Suppressor macrophage treated with lipopolysaccharide for 4 hours (primary cell): ENCODE results near the gene LCNL1.

Experiments used
- DNase-seq: peaks from one replicate; pipeline ENCODE4 v3.0.0-alpha.2; 2020

Gene LCNL1

DNA sequence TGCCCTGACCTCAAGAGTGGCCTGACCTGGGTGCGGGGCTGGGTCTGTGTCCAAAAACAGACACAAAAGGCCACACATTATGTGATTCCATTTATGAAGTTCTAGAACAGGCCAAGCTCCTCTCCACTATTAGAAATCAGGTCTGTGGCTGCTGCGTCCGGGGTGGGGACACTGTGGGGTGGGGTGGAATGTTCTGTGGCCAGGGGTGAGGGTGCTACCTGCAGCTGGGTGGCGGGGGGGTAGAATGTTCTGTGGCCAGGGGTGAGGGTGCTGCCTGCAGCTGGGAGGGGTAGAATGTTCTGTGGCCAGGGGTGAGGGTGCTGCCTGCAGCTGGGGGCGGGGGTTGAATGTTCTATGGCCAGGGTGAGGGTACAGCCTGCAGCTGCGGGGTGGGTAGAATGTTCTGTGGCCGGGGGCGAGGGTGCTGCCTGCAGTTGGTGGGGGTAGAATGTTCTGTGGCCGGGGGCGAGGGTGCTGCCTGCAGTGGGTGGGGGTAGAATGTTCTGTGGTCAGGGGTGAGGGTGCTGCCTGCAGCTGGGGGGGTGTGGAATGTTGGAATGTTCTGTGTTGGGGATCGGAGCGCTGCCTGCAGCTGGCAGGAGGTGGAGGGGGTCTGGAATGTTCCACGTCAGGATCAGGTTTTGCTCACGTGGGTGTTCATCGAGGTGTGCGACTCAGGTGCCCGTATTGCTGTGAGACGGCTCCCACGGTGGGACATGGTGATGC is 22.4 kb upstream of the LCNL1 start:
- DNase-seq = no peak

DNA sequence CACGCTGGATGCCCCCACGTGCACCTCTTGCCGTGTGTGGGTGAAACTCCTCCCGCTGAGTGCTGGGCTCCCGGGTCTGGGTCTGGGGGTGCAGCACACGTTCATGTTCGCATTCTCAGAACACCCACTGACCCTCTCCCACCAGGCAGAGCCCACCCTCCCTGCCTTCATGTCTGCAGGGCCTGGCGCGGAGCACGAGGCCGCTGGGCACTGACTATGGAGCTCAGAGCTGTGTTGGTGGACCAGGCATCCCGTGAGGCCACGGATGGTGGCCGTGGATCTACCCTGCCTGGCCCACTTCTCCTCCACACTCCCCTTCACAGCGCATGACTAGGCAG is 21.9 kb upstream of the LCNL1 start:
- DNase-seq = no peak

DNA sequence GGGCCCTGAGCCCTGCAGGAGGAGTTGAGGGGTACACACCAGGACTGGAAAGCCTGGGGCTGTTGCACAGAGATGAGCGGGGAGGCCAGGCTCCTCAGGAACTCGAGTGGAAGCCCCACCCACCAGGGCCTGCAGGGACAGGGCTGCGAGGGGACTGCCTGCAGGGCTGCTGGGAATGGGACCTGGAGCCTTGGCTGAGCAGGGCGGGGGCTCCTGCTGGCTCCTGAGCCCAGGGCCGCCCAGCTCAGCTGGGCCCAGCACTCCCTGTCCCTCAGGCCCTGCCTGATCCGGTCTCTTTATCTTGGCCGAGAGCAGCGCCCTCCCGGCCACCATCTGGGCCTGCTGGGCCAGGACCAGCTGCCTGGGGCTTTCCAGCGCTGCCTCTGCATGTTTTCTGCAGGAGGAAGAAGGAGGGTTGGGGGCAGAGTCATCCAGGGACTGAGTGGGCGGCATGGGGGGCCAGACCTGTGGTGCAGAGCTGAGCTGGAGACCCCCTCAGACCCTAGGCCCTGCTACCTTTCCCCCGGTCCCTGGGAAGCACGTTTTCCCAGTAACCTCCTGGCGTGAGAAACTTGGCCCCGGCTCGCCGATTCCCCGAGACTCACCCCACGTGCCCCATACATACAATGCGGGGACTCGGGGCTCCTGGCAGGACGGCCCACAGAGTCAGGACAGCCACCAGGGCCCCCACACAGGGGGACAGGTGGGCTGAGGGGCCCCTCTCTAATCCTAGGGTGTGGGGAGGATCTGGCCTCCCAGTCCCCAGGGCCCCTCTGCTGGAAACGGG is 21.3 kb upstream of the LCNL1 start:
- no peak for DNase-seq

DNA sequence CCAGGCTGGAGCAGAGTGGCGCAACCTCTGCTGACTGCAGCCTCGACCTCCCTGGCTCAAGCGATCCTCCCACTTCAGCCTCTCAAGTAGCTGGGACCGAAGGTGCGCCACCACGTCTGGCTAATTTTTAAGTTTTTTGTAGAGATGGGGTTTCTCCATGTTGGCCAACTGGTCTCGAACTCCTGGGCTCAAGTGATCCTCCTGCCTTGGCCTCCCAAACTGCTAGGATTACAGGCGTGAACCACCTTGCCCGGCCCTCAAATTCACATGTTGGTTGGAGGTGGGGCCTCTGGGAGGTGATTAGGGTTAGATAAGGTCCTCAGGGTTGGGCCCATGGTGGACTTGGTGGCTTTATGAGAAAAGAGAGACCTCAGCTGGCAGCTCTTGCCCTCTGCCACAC is 20.6 kb upstream of the LCNL1 start:
- DNase-seq = no peak

DNA sequence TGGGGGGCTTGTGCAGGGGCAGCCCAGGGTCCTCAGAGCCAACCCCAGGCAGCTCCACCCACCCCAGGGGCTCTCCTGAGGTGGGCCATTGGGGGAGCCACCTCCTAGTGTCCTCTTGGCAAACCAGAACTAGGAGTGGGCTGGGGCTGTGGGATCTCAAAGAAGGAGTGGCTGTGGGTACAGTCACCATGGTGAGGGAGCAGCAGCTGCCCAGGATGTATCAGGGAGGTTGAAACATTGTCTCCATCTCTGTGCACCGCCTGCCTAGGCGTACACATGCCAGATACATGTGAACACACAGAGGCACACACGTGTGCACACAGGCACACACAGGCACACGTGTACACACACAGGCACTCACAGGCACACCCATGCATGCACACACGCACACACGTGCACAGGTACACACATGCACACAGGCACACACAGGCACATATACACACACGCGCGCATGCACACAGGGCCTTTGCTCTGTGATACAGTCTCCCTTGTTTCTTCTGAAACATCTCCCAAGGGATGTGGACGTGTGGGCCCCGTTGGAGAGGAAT is 20.0 kb upstream of the LCNL1 start:
- DNase-seq = no peak

DNA sequence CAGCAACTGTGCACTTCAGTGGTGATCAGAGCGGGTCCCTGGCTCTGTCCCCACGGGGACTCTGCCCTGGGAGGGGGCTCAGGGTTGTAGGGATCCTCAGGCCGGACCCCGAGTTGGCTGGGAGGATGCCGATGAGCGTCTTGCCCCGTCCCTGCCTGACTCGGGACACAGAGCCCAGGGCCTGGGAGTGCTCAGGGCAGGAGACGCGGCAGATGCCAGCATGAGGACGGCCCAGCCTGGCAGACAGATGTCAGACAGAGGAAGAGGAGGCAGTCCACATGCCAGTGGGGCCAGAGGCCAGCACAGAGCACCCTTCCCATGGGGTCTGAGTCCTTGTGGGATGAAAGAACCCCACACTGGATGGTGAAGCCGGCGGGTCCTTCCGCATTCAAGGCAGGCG is 19.5 kb upstream of the LCNL1 start:
- DNase-seq = no peak

DNA sequence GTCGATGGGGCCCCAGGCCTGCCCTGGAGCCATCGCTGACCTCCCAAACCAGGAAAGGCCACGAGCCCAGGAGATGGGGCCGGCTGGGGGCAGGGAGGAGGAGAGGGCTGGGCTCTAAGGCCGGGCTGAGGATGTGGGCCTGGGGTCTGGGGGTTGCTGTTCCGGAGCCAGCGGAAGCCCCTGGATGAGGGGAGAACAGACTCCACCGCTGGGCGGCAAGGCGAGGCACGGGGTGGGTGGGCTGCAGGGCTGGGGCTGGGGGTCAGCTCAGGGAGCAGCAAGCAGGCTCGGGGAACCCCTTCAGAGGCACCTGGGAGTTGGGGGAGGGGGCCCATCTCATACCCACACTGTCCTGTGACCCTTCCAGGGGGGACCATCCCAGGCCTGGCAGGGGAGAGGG is 19.0 kb upstream of the LCNL1 start:
- no peak for DNase-seq

DNA sequence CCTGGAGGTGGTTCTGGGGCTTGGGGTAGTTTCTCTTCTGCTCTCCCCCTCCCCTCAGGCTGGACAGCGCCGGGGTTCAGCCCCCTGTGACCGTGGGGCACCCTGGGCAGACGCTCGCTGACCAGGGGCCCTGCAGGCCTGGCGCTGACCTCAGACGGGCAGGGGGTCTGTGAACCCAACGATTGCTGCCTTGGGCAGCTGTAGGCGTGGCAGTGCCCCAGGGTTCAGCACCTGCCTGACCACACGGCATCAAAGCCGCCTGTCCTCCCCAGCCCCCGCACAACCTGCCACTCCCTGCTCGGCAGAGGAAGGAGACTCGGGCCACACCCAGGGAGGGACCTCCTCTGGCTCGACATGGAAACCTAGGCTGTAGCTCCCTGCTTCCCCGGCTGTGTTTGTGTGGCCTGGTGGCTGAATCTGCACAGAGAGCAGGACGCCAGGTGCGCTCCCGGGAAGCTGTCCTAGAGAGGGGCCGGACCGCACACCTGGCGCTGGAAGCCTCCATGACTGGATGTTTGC is 18.6 kb upstream of the LCNL1 start:
- no peak for DNase-seq

DNA sequence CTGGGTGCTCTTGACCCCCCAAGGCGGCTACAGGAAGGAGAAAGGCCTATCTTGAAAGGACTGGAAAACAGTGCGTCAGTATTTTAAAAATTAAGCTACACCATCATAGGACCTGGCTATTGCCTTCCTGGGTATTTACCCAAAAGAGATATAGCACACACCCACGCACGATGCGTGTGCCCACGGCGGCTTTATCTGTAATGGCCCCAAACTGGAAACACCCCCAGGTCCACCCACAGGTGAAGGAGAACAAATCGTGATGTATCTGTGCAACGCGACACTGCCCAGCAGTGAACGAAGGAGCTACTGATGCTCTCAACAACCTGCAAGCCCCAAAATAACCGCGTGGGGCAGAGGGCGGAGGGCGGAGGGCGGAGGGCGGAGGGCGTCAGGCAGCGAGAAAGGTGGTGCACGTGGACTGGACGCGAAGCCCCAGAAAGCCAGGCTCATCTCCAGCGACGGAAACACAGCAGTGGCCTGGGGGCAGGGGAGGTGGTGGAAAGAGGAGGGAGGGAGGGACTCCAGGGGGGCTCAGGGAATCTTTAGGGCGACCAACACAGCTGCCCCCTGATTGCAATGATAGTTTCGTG is 17.9 kb upstream of the LCNL1 start:
- no peak for DNase-seq

DNA sequence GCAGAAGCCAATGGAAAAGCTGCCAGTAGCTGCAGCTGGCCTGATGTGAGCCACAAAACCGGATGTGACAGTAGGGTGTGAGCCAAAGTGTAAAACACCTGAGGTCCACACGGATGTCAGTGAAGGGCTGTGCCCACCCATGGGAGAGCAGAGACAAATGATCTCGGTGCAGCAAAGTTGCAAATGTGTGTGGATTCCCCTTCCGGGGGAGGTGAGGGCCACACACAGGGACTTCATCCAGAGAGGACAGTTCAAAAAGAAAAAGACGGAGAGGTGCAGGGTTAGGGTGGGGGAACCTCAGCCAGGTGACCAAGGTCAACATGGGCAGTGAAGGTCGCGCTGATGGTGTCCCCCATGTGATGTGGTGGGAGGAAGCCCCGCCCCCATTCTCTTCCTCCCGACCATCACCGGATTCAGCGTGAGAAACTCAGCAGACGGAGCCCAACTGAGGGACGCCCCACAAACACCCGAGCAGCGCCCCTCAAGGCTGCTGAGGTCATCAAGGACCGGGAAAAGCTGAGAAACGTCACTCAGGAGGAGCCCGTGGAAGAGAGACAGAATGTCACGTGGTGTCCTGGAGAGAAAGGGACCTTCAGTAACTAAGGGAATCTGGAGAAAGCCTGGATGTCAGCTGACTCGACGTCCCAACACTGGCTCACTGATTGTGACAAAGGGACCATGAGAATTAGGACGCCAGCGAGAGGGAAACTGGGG is 16.9 kb upstream of the LCNL1 start:
- DNase-seq = peak; percentile 61

DNA sequence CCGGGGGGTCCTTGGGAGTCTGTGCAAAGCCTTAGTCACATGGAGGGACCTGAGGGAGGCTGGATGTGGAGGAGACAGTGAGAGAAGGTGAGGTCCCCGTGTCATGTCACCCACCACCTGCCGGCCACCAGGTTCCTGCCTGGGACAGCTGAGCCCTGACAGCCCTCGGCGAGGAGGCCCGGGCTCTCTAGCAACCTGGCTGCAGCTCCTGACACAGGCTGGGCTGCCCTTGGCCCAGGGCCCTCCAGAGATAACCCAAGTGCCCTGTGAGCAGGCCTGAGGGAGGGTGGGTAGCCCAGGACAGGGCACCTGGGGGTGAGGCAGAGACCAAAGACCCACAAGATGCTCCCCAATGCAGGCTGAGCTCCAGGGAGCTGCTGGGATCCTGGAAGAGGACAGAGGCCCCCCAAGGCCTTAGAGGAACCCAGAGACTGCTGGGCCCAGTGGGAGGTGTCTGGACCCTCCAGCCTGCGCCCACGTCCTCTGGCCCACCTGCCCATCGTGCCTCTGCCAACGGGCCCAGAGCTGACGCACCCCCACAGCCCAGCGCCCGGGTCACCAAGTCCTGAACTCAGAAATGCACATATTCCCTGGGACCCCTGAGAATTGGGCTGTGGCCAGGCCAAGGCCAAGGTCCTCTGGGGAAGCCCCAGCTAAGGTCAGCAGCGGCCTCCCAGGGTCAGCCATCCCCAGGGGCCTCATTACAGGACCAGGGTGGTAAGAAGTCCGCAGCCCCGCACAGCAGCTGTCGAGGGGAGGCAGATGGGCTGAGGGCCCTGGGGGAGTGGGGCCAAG is 14.3 kb upstream of the LCNL1 start:
- DNase-seq = no peak

DNA sequence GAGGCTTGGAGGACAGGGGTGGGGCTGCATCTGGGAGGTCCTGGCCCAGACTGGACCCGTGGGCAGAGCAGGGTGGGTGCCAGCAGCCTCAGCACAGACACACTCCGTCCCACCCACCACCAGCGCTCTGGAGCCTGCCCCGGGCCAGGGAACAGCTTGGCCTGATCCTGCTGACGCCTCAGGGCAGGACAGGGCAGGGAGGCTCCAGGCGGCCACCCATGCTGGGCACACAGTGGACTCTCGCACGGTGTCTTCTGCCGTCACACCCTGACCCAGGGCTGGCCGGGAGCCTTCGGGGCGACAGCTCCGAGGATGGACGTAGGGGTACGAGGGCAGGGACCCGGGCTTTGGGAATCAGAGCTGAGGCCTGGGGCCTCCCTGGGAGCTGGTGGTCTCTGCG is 13.6 kb upstream of the LCNL1 start:
- DNase-seq = no peak

DNA sequence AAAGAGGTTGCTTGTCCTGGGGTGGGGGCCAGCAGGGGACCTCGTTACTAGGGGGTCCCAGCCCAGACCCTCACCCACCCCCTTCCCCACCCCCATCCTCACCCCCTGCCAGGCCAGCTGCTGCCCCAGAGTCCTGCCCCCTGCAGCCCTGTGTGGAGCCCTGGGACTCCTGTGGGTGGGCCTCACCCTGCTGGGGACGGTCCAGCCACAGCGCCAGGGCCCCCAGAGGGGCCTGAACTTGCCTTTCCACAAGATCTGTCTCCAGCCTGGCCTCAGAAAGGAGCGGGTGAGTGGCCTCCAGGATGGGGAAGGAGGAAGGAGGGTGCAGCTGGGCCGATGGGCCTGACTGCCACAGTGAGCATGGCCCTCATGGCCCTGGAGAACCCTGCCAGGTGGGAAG is 13.0 kb upstream of the LCNL1 start:
- DNase-seq = no peak

DNA sequence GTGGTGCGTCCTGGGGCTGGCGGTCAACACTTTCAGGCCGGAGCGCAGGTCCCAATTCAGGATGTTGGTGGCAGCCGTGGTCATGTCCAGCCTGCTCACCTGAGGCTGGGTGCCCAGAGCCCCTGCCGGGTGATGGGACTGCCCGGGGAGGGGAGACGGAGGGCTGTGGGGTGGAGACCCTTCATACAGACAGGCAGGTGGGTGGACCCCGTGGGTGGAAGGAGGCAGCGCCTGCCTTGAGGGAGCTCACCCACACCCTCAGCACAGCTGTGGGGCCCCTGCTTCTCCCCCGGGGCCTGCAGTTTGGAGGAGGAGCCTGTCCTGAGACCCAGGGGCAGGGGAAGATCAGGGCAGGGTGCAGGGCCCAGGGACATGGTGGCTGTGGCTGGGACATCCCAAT is 12.4 kb upstream of the LCNL1 start:
- DNase-seq = no peak

DNA sequence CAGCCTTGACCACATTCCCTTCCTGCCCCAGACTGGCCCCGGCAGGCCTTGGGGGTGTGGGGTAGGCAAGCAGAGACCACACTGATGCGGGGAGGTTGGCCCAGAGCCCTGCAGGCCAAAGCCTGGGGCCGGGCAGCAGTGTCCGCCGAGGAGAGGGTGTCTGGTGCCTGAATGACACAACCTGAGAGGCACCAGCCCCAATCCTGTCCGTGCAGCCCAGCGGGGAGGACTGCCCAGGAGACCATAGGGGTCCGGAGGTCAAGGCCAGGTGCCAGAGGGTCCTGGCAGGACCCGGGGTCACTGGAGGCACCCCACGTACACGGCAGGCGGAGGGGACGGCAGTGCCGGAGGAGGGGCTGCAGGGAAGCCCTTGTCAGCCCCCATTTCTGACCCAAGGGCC is 11.0 kb upstream of the LCNL1 start:
- no peak for DNase-seq

DNA sequence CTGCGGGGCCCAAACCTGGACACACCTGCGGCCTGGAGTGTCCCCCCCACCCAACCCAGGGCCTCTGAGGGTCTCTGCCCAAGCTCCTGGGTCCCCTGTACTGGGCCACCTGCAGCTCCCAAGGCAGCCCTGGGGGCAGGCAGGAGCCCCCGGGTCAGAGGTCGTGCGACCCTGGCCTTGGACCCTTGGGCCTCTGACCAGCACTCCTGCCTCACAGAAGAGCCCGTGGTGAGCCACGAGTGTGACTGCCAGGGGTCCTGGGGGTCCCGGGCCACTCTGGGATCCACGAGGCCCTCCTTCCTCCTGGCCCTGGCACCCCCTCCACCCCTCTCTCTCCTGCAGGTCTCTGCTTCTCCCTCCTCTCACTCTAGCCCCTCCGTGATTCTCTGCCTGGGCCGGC is 10.5 kb upstream of the LCNL1 start:
- DNase-seq = no peak

DNA sequence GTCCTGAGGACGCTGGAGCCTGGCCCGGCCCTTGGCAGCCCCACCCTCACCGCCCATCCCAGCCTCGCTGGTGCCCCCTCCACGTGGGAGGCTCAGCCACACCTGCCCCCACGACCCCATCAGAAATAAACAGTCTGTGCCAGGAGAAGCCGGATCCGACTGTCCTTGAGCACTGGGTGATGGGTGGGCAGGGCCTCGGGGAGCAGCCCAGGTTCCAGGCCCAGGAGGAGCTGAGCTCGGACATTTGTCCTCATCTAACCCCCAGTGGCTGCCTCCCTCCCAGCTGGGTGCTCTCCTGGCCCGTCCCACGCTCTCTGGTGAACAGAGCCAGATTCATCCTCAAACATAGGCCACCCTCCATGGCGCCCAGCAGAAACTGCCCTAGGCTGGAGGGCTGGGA is 10.1 kb upstream of the LCNL1 start:
- DNase-seq = no peak

DNA sequence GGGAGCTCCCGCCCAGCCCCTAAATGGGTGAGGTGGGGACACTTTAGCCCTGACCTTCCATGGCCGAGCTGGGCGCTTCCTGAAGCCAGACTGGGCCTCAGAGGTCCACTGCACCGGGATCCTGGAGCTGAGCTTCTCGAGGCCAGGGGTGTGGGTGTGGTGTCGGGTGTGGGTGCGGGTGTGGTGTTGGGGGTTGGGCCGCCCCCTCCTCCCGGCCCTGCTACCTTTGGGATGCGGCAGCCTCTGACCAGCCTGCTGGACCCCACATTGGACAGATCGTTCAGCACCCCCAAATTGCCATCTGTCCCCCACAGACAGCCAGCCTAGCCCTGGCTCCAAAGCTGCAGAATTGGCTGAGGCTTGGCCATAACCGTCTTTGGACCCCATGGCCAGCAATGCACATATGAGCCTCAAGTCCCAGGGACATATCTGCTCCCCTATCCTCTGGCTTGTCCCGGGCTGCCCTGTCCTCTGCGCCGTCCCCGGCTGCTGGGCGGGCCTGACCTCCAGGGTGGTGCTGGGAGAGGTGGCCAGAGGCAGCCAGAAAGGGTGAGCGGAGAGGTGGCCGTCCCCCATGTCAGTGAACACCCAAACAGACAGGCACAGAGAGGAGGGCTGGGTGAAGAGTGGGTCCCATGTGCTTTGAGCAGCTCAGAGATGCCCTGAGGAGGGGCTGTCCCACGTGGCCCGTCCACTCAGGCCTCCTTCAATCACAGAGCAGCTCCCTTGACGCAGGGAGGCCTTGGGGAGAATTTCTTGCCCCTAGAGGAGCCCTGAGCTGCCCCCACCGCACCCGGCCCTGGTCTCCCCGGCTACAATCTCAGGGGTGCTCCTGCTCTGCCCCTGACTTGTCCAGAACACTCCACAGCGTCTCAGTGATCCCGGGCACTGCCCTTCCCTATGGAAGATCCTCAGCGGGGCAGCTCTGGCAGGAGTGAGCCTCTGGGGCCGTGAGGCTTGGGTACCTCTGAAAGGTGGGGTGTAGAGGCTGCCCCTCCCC is 8.9 kb upstream of the LCNL1 start:
- DNase-seq = no peak

DNA sequence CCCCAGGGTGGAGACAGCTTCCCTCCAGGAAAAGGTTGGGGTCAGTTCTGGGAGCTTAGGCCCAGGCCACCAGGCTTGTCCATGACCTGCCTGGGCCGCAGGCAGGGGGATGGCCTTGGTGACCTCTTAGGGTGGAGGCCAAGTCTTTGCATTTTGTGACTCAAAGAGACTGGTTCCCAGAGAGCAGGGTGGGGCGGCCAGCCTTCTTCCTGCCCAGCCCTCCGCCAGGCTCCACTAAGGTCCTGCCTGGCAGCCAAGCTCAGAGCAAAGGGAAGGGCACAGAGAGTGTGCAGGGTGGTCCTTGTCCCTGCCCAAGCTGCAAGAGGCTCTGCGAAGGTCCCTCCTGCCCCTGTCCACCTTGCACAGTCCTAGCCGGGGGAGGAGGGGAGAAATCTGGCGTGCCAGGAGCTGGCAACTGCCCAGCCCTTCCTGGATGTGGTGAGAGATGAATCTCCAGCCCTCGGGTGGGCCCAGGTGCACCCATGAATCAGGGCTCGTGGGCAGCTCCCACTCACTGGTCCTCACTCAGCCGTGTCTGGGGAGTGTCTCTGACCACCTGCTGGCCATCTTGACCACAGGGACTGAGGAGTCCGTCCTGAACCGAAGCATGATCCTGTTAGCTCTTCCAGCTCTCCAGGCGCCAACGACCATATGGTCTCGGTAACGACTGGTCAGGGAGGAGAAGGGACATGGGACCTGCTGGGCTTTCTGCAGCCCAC is 7.8 kb upstream of the LCNL1 start:
- no peak for DNase-seq

DNA sequence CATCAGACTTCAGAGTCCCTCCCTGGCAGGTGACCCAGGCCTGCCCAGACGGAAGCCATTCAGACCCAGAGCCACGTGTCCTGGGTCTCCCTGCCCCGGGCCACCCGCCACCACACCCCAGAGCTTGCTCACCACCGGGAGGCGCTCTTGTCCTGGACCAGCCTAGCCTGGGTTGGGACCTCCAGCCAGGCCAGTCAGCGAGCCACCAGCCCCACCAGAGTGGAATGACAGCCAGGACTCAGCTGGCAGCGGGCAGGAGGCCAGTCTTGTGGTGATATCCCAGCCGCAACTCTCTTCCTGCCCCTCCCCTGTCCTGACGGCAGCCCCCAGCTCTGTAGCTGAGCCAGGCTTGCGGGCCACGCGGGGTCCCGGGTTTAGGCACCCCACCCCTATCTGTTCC is 7.1 kb upstream of the LCNL1 start:
- DNase-seq = peak; percentile 37
